Measurements from ENCODE around the gene RANBP3. TPM values are rescaled to one million over a fixed set of nuclear protein-coding genes. Genes with fewer than 3 reads are reported as not detected.

The RANBP3 gene
- total and polyA plus RNA-seq, 7 donors, result 27.0 to 86.4 (median 63.1) TPM

DNA sequence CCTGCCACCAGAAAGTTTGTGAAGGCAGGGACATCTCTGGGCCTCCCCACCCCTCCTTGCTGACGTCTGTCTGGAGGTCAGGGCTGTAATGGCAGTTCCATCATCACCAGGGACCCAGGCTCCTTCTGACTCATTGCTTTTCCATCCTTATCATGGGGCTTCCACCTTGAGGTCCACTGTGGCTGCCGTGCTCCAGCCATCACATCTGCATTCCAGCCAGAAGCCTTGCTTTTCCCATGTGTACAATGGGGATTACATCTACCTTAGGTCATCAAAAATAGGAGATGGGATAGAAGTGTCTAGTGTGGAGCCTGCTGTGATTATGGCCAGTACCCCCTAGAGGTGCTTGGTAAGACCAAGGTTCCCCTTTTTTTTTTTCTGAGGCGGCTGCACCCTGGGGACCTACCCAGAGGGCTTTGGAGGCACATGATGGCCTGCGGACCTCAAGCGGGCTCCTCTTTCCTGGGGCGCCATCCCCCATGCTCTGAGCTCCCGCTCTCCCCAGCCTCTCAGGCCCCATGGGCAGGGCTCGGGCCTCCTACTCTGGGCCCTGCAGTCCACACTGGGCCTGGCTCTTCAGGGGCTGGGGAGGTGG lies 13.4 kb upstream of the RANBP3 start:
- H3K4me3 ChIP-seq, result no peak overlapping the region
- peaks cover 4 to 20% (median 10%) of the 10 kb centered on the region in 4 donors for H3K36me3 ChIP-seq
- no peak for DNase-seq
- TF ChIP-seq POLR2A (IDR thresholded peaks at IDR 0.05), result no peak
- no peak for TF ChIP-seq POLR2AphosphoS5 (IDR thresholded peaks at IDR 0.05)
- TF ChIP-seq, protein P1, sequence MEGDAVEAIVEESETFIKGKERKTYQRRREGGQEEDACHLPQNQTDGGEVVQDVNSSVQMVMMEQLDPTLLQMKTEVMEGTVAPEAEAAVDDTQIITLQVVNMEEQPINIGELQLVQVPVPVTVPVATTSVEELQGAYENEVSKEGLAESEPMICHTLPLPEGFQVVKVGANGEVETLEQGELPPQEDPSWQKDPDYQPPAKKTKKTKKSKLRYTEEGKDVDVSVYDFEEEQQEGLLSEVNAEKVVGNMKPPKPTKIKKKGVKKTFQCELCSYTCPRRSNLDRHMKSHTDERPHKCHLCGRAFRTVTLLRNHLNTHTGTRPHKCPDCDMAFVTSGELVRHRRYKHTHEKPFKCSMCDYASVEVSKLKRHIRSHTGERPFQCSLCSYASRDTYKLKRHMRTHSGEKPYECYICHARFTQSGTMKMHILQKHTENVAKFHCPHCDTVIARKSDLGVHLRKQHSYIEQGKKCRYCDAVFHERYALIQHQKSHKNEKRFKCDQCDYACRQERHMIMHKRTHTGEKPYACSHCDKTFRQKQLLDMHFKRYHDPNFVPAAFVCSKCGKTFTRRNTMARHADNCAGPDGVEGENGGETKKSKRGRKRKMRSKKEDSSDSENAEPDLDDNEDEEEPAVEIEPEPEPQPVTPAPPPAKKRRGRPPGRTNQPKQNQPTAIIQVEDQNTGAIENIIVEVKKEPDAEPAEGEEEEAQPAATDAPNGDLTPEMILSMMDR (IDR thresholded peaks at IDR 0.05), result no peak
- no peak for TF ChIP-seq EP300 (IDR thresholded peaks at IDR 0.05)
- 94% methylated on average over 8 of the region's 8 CpGs for WGBS, 2 donors
- peaks cover 0 to 35% (median 20%) of the 10 kb centered on the region in 4 donors for H3K4me1 ChIP-seq
- no peaks in the 10 kb centered on the region for H3K9me3 ChIP-seq
- H3K27ac ChIP-seq, result no peak overlapping the region
- intact Hi-C loops (cut with DNase I), result no loop called here
- no peaks in the 10 kb centered on the region for H3K27me3 ChIP-seq

DNA sequence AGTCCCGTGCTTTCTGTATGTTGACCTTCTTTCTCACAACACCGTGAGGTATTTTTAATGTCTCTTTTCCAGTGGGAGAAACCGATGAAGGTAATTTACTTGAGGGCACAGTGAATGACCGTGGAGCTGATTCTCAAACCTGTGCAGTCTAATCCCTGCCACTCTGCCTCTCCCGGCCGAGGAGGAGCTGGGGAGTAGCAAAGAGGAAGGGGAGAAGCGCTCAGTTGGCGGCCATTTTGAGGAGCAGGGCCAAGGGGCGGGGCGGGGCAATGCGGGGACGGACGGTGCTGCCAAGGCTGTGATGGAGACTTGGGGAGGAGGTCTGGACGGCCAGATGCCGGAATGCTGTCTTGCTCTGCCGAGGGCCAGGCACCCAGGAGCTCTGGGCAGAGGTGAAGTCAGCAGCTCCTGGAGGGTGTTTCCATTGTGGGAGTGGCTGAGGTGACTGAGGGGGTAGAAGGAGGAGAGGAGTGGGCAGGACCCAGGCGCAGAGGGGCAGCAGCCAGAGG lies 12.4 kb upstream of the RANBP3 start:
- no peak for DNase-seq

DNA sequence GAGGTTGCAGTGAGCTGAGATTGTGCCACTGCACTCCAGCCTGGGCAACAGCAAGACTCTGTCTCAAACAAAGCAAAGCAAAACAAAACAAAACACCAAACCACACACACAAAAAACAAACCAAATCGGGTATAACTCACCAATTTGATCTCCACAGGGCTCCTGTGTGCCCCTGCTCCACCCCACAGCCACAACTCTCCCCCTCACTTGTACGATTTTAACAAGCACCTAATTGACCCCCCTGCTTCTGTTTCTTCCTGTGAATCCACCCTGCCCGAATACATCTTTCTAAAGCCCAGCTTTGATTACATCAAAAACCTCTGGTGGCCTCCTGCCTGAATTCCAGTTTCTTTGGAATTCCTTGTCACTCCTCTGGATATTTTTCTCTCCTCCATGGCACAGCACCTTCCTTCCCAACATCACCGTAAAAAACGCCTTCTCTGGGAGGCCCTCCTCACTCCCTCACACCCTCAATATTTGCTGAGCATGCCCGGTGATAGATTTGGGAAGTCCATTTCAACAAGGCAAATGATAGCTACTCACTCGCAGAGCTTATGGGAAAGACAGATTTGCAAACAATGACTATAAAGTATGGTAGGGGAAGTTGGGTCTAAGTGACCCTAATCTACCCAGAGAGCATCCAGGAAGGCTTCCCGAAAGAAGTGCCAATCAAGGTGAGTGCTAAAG lies 11.6 kb upstream of the RANBP3 start:
- H3K36me3 ChIP-seq, result peaks cover 0 to 2% (median under 1%) of the 10 kb centered on the region in 4 donors
- 75 to 78% methylated on average over 8 of the region's 8 CpGs for WGBS, 2 donors
- H3K27ac ChIP-seq, result no peak overlapping the region
- no peak for DNase-seq
- intact Hi-C loops (cut with DNase I), result no loop called here
- no peaks in the 10 kb centered on the region for H3K9me3 ChIP-seq
- H3K4me1 ChIP-seq, result peaks cover 0 to 34% (median 19%) of the 10 kb centered on the region in 4 donors
- no peaks in the 10 kb centered on the region for H3K27me3 ChIP-seq
- H3K4me3 ChIP-seq, result no peak overlapping the region
- TF ChIP-seq, protein P1 (IDR thresholded peaks at IDR 0.05), result no peak
- TF ChIP-seq EP300 (IDR thresholded peaks at IDR 0.05) (no peak), POLR2AphosphoS5 (IDR thresholded peaks at IDR 0.05) (no peak), POLR2A (IDR thresholded peaks at IDR 0.05) (no peak)

More for the DNA sequence above, 12.4 kb upstream of the RANBP3 start:
- WGBS, 2 donors, result 44 to 77% methylated on average over 17 of the region's 17 CpGs
- Histone ChIP-seq H3K27ac (peak overlapping the region in 1 of 4 donors; percentile 4), H3K9me3 (no peaks in the 10 kb centered on the region), H3K4me1 (peaks cover 0 to 35% (median 20%) of the 10 kb centered on the region in 4 donors), H3K4me3 (no peak overlapping the region), H3K27me3 (no peaks in the 10 kb centered on the region), H3K36me3 (peaks cover 0 to 10% (median 6%) of the 10 kb centered on the region in 4 donors)
- intact Hi-C loops (cut with DNase I), result no loop called here
- TF ChIP-seq EP300 (IDR thresholded peaks at IDR 0.05) (no peak), POLR2A (IDR thresholded peaks at IDR 0.05) (no peak), POLR2AphosphoS5 (IDR thresholded peaks at IDR 0.05) (no peak)
- TF ChIP-seq, protein P1 (IDR thresholded peaks at IDR 0.05), result no peak

DNA sequence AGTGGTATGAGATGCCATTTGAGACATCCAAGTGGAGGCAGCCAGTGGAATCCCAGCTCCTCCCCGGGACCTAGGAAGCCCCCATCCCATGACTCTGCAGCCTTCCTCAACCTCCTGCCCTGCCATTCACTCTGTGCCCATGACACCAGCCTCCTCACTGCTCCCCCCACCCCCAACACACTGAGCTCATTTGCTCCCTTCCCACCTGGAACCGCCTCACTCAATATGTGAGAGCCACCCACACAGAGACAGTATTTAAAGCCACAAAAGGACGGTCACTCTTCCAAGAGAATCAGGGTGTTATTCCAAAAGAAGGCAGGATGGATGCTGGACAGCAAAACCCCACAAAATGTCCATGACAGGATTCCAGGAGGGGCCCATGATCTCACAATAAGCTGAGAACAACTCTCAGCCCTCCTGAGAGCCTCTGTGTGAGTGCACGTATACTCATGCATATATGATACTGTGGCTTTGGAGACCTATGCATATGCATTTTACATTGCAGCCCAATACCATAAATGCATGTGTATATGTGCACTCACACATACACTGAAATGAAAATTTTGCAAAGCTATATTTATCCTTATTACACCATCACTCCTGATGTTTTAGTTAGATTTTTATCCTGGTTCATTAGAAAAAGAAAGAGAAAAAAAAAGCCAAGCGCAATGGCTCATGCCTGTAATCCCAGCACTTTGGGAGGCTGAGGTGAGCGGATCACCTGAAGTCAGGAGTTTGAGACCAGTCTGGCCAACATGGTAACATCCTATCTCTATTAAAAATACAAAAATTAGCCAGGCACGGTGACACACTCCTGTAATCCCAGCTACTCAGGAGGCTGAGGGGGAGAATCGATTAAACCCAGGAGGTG lies 10.8 kb upstream of the RANBP3 start:
- H3K27me3 ChIP-seq, result no peaks in the 10 kb centered on the region
- 87 to 89% methylated on average over 8 of the region's 8 CpGs for WGBS, 2 donors
- no peak overlapping the region for H3K4me3 ChIP-seq
- H3K27ac ChIP-seq, result no peak overlapping the region
- intact Hi-C loops (cut with DNase I), result no loop called here
- H3K9me3 ChIP-seq, result no peaks in the 10 kb centered on the region
- DNase-seq, result no peak
- no peaks in the 10 kb centered on the region for H3K36me3 ChIP-seq
- TF ChIP-seq POLR2A (IDR thresholded peaks at IDR 0.05), result no peak
- no peak for TF ChIP-seq POLR2AphosphoS5 (IDR thresholded peaks at IDR 0.05)
- TF ChIP-seq, protein P1 (IDR thresholded peaks at IDR 0.05), result no peak
- no peak for TF ChIP-seq EP300 (IDR thresholded peaks at IDR 0.05)
- peaks cover 0 to 26% (median 13%) of the 10 kb centered on the region in 4 donors for H3K4me1 ChIP-seq
